Natural killer cell (primary cell): ENCODE measurements around the gene PRKAG2. TPM values are rescaled to one million over a fixed set of nuclear protein-coding genes. Genes with fewer than 3 reads are reported as not detected.

Source experiments
- ATAC-seq, 3 donors: fragments of 150-1000 bp in 2 of 3; fragments of 200-7000 bp in 1 of 3; cut with Tn5 transposase; 1 replicate in 1 of 3; 2 replicates in 2 of 3; pipeline ENCODE4 v1.10.0; 2021; ENCODE audit warnings: mild to moderate bottlenecking in 2 of 3, moderate library complexity in 2 of 3
- DNase-seq, 2 donors: peaks; one replicate each; pipeline versions ENCODE4 v3.0.0 to v3.0.0-alpha.2; 2013 to 2021; ENCODE audit warnings: mixed read lengths in 1 of 2
- H3K27ac ChIP-seq: one replicate; pipeline ENCODE4 v1.5.1; 2013; ENCODE audit warnings: mild to moderate bottlenecking, low read length
- H3K27me3 ChIP-seq: one replicate; pipeline ENCODE4 v1.6.1; 2013; ENCODE audit warnings: low read length; ENCODE audit not compliant: control insufficient read depth, insufficient read depth
- H3K36me3 ChIP-seq: one replicate; pipeline ENCODE4 v1.6.1; 2013; ENCODE audit warnings: low read length; ENCODE audit not compliant: control insufficient read depth, insufficient read depth
- H3K4me1 ChIP-seq: one replicate; pipeline ENCODE4 v1.6.1; 2013; ENCODE audit warnings: low read length; ENCODE audit not compliant: control insufficient read depth, insufficient read depth
- H3K4me3 ChIP-seq: one replicate; pipeline ENCODE4 v1.5.1; 2013; ENCODE audit warnings: low read length
- H3K9me3 ChIP-seq: one replicate; pipeline ENCODE4 v1.6.1; 2013; ENCODE audit warnings: low read length; ENCODE audit not compliant: control insufficient read depth, insufficient read depth
- H3K27ac Mint-ChIP-seq, 2 donors: one replicate each; pipeline ENCODE4 v1.8.0; 2022; ENCODE audit warnings: mild to moderate bottlenecking in 2 of 2, mixed read lengths in 2 of 2, moderate library complexity in 1 of 2
- H3K27me3 Mint-ChIP-seq, 2 donors: one replicate each; pipeline ENCODE4 v1.8.0; 2022; ENCODE audit warnings: low read depth in 2 of 2, mixed read lengths in 2 of 2
- H3K36me3 Mint-ChIP-seq: one replicate; pipeline ENCODE4 v1.8.0; 2022; ENCODE audit warnings: mixed read lengths
- H3K4me1 Mint-ChIP-seq, 2 donors: one replicate each; pipeline ENCODE4 v1.8.0; 2022; ENCODE audit warnings: mixed read lengths in 2 of 2
- H3K4me3 Mint-ChIP-seq: one replicate; pipeline ENCODE4 v1.8.0; 2022; ENCODE audit warnings: mild to moderate bottlenecking, moderate library complexity, mixed read lengths
- H3K9me3 Mint-ChIP-seq, 2 donors: one replicate each; pipeline ENCODE4 v1.8.0; 2022; ENCODE audit warnings: mixed read lengths in 2 of 2
- CTCF ChIP-seq: fragments of 200-600 bp; IDR thresholded peaks from one replicate; pipeline ENCODE4 v1.8.0; 2022; ENCODE audit warnings: antibody characterized with exemption
- WGBS: methylation state at CpG from one replicate; pipeline ENCODE4 v1.1.7; 2013; ENCODE audit warnings: missing lambda C conversion rate; ENCODE audit not compliant: insufficient coverage; 5-methylcytosine and 5-hydroxymethylcytosine counted together
- intact Hi-C: fragments of 100-400 bp; cut with micrococcal nuclease; formaldehyde crosslinking; loops from one replicate; pipeline ENCODE4 v1.14.2; 2022
- total RNA-seq, 4 donors: library from RNA; stranded (reverse); fragments of 120-200 nt in 1 of 4; gene quantifications; one replicate each; pipeline versions ENCODE4 v1.2.3 to v1.2.4, GENCODE V29; 2013 to 2022

Gene PRKAG2
- total RNA-seq, 3 donors from 2014 or later (not counting 1 experiment from before 2014, with no cell fraction given) = 42.6 to 66.5 (median 64.4) TPM

GRCh38 chr7:151806952-151807775, 69.8 kb downstream of the PRKAG2 start:
- no peak overlapping the region for H3K27ac Mint-ChIP-seq
- peaks cover 7% of the 10 kb centered on the region for H3K4me1 ChIP-seq
- peaks cover 18 to 22% of the 10 kb centered on the region in 2 donors for H3K4me1 Mint-ChIP-seq
- ATAC-seq (no peak), DNase-seq (no peak)
- H3K9me3 ChIP-seq = no peaks in the 10 kb centered on the region
- no peak for TF ChIP-seq CTCF
- 90% methylated on average over 18 of the region's 19 CpGs for WGBS
- H3K27ac ChIP-seq = no peak overlapping the region
- no peaks in the 10 kb centered on the region for H3K9me3 Mint-ChIP-seq
- no peak overlapping the region for H3K4me3 ChIP-seq
- intact Hi-C loops = no loop called here
- H3K4me3 Mint-ChIP-seq = no peak overlapping the region
- H3K36me3 Mint-ChIP-seq = no peaks in the 10 kb centered on the region
- no peaks in the 10 kb centered on the region for H3K27me3 ChIP-seq
- no peaks in the 10 kb centered on the region for H3K27me3 Mint-ChIP-seq
- H3K36me3 ChIP-seq = no peaks in the 10 kb centered on the region

DNA sequence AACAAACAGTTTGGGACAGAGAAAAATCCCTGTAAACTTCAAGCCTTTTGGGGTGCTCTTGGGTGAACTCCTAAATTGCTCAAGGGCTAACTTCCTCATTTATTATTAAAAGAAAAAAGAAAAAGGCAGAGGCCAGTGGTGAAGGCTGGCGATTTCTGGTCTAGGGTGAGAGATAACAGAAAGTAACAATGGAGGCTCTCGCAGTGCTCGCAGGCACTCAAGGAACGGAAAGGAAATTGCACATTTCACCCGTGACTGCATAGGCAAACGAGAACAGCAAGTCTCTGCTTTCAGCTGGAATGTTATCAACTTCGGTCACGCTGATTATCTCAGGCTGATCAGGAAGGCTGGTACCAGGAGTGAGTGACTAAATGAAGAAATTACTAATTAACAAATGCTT, 70.7 kb downstream of the PRKAG2 start:
- H3K4me1 ChIP-seq = peaks cover 7% of the 10 kb centered on the region
- H3K9me3 Mint-ChIP-seq = no peaks in the 10 kb centered on the region
- ATAC-seq (peak in 2 of 3 donors; percentile 32 to 50), DNase-seq (no peak)
- no peaks in the 10 kb centered on the region for H3K9me3 ChIP-seq
- H3K27ac ChIP-seq = peak overlapping the region; percentile 30
- H3K4me1 Mint-ChIP-seq = peaks cover 18 to 19% of the 10 kb centered on the region in 2 donors
- WGBS = 68% methylated on average over 8 of the region's 8 CpGs
- H3K36me3 Mint-ChIP-seq = no peaks in the 10 kb centered on the region
- H3K36me3 ChIP-seq = no peaks in the 10 kb centered on the region
- H3K27me3 ChIP-seq = no peaks in the 10 kb centered on the region
- no peak for TF ChIP-seq CTCF
- no peak overlapping the region for H3K4me3 Mint-ChIP-seq
- no peaks in the 10 kb centered on the region for H3K27me3 Mint-ChIP-seq
- H3K27ac Mint-ChIP-seq = peak overlapping the region in 1 of 2 donors; percentile 27
- H3K4me3 ChIP-seq = no peak overlapping the region
- intact Hi-C loops = no loop called here

- whole genome bisulfite sequencing = 80% methylated on average over 6 of the region's 6 CpGs
- H3K4me1 ChIP-seq = peaks cover 7% of the 10 kb centered on the region
- H3K27ac ChIP-seq = no peak overlapping the region
- ATAC-seq (no peak), DNase-seq (no peak)
- H3K4me3 Mint-ChIP-seq = no peak overlapping the region
- H3K27me3 Mint-ChIP-seq = no peaks in the 10 kb centered on the region
- no peaks in the 10 kb centered on the region for H3K36me3 Mint-ChIP-seq
- H3K4me1 Mint-ChIP-seq = peaks cover 18 to 19% of the 10 kb centered on the region in 2 donors
- no peaks in the 10 kb centered on the region for H3K9me3 Mint-ChIP-seq
- H3K4me3 ChIP-seq = no peak overlapping the region
- no peaks in the 10 kb centered on the region for H3K36me3 ChIP-seq
- intact Hi-C loops = no loop called here
- H3K9me3 ChIP-seq = no peaks in the 10 kb centered on the region
- H3K27me3 ChIP-seq = no peaks in the 10 kb centered on the region
- no peak for TF ChIP-seq CTCF
- H3K27ac Mint-ChIP-seq = no peak overlapping the region
These were observed 71.7 kb downstream of the PRKAG2 start for GRCh38 chr7:151805191-151805590.
